Occipital lobe (tissue), 2 donors: ENCODE results near the gene PSD4. TPM values are rescaled to one million over a fixed set of nuclear protein-coding genes. Genes with fewer than 3 reads are reported as not detected.

Experiments used
- DNase-seq: peaks from one replicate; lab custom pipeline; 2025; lab: John Stamatoyannopoulos, UW
- total RNA-seq: library from RNA; depleted of rRNA; stranded (reverse); fragments of >200 nt; gene quantifications from one replicate; pipeline ENCODE4 v1.2.3, GENCODE V29; 2014

PSD4 gene
- total RNA-seq, 1 donor from 2014 or later: 4.2 TPM

- DNase-seq: no peak
Observed at GRCh38 chr2:113142290-113142689, 31.5 kb upstream of the PSD4 start.

GRCh38 chr2:113144259-113144658 lies 29.5 kb upstream of the PSD4 start:
- no peak for DNase-seq

- DNase-seq: no peak
Observed at GRCh38 chr2:113148606-113149552, 24.9 kb upstream of the PSD4 start.

- no peak for DNase-seq
Observed at GRCh38 chr2:113149553-113150257, 24.1 kb upstream of the PSD4 start.

- no peak for DNase-seq
Observed at GRCh38 chr2:113150258-113150601, 23.5 kb upstream of the PSD4 start.

DNA sequence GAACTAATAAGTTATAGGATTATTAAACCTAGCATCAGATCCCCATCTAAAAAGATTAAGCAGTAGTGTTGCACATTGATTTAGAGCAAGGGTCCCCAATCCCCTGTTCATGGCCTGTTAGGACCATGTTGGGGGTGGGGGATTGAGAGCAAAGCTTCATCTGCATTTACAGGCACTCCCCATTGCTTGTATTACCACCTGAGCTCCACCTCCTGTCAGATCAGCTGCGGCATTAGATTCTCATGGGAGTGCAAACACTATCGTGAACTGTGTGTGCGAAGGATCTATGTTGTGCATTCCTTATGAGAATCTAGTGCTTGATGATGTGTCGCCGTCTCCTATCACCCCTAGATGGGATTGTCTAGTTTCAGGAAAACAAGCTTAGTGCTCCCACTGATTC lies 18.4 kb upstream of the PSD4 start:
- no peak for DNase-seq

DNA sequence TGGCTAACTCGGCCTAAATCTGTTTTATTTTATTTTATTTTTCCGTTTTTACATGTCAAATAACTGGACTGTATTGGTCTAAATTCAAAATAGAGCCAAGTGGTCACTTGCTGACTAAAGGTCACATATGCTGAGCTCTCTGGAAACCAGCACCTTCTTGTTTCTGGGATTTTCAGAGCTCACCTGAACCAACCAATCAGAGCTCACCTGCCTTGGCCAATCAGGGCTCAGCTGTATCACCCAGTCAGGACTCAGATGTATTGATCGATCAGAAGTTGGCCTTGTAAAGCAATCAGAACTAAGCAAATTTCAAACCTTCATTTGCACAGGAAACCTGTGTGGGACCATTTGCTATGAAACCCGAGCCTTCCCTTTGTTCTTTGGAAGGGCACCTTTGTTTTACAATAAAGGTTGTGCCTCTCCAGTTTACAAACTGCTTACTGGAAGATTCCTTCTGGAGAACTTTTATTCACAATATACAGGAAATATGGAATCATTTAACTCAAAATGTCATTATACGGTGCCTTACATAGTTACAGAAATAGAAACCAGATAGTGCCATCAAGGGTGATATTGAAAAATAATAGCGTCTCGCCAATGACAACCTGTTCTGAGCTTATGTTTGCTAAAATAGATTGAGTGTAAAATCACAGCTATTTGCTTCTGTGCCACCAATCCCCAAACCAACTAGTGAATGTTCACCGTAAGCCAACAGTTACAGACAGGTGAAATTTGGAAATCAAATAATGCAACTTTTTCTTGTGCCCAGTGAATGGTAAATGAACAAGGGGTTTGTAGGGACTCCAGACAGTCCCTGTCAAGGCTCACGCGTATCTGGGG lies 17.3 kb upstream of the PSD4 start:
- no peak for DNase-seq

DNA sequence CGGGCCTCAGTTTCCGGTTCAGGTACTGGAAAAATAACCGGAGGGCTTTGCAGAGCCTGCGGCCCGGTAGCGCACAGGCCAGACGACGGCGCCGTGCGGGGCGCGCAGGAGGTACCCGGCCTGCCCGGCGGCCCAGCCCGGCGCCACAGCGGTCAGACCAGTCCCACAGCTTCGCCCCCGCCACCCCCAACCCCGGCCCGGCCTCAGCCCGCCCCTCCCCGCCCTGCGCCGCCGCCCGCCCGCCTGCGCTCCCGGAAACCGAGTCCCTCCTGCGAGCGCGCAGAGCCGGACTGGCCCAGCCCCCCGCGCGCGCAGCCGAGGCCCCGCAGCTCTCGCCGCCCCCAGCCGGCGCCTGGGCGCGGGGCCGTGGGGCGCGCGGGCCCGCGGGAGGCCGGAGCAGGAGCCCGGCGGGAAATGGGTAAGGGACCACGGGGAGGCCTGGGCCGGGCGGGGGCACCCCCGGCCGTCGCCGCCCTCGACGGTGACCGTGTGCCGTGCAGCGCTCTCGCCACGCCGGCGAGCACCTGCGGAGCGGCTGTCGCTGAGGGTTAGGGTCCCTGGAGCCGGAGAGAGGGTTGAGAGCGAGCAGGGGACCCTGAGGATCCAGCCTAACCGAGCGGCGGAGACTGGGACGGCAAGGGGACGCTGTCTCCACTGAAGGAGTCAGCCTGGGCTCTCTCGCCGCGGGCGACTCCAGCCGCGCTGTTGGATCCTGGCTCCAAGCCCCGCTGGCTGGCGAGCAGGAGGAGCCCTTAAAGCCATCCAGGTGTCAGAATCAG lies 16.5 kb upstream of the PSD4 start:
- no peak for DNase-seq

GRCh38 chr2:113157897-113158753 lies 15.6 kb upstream of the PSD4 start:
- no peak for DNase-seq

GRCh38 chr2:113158884-113159553 lies 14.8 kb upstream of the PSD4 start:
- DNase-seq: no peak

GRCh38 chr2:113160248-113160647 lies 13.5 kb upstream of the PSD4 start:
- no peak for DNase-seq

- DNase-seq: no peak
Observed at GRCh38 chr2:113160962-113161361, 12.8 kb upstream of the PSD4 start.

GRCh38 chr2:113162173-113162572 lies 11.6 kb upstream of the PSD4 start:
- DNase-seq: no peak

GRCh38 chr2:113162869-113163268 lies 10.9 kb upstream of the PSD4 start:
- no peak for DNase-seq

GRCh38 chr2:113164215-113164929 lies 9.4 kb upstream of the PSD4 start:
- no peak for DNase-seq

- DNase-seq: no peak
Observed at GRCh38 chr2:113164930-113165585, 8.7 kb upstream of the PSD4 start.

DNA sequence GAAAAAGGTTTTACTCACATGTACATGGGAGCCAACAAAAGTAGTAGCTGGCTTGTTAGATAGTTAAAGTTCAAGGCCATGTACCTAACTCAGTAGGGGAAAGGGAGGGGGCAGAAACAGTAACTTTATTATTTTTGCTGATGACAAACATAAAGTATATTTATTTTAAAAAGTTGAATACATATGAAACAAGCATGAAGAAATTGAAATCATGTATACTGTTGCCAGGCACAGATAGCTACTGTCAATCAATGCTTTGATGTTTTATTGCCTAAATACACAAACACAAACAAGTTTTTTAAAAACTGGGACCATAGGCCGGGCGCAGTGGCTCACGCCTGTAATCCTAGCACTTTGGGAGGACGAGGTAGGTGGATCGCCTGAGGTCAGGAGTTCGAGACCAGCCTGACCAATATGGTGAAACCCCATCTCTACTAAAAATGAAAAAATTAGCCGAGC lies 7.6 kb upstream of the PSD4 start:
- DNase-seq: no peak
